NCI-H748 (cell line): ENCODE results near the gene HNRNPF.

ENCODE experiments used
- DNase-seq: peaks from one replicate; lab custom pipeline; 2025; ENCODE audit not compliant: unreplicated experiment; lab: John Stamatoyannopoulos, UW

Gene HNRNPF

DNA sequence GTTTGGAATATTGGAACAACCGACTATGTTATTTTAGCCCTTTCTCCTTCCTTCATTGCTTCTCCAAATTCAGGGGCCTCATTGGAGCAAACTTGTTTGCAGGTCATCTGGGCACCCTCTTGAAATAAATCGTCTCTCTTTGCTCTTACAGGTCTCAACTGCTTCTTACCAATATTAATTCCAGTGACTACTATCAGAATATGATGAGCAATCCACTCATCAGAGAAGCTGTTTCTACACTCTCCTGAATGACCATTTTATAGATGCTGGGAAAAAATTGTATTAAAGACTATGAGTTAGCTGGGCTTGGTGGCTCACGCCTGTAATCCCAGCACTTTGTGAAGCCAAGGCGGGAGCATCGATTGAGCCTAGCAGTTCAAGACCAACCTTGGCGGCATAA lies 12.5 kb upstream of the HNRNPF start:
- DNase-seq, result no peak

DNA sequence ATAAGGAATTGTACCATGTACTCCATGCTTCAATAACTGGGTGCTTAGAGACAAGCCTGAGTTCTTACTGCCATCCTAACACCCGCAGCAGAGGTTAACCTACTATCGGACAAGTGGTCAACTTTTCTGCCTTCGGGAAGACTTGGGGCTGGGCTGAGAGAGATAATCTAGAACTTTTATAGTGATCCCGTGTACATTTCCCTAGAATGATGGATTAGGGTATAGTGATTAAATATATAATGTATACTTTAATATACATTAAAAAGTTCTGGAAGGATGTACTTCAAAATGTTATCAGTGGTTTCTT lies 12.2 kb upstream of the HNRNPF start:
- no peak for DNase-seq

DNA sequence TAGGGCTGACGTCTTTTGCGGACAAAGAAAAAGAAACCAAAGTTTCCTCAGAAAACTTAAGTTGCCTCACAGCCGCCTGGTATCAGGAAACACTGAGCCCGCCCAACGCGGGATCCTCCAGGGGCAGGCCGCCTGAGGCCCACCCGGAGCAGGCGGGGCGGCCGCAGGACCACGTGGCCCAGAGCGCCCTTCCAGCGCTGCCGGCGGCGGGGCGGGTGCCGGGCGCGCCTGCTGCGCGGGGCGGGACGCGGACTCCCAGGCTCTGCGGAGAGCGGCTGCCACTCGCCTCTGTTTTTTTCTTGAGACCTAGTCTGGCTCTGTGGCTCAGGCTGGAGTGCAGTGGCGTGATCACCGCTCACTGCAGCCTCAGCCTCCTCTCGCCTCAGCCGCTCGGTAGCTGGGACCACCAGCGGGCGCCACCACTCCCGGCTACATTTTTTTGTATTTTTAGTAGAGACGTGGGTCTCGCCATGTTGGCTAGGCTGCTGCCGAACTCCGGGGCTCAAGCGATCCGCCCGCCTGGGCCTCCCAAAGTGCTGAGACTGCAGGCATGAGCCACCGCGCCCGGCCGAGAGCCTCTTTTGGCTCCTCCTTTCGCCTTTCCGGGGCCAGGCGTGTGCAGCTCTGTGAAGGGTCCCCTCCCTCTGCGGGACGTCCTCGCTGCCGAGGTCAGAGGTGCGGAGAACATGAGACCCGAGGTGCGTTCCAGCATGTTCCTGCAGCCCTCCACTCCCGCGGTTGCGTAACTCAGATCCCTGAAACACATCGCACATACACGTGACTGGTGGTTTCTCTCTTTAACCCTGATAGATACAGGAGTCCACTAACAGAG lies 11.6 kb upstream of the HNRNPF start:
- peak; percentile 75 for DNase-seq

DNA sequence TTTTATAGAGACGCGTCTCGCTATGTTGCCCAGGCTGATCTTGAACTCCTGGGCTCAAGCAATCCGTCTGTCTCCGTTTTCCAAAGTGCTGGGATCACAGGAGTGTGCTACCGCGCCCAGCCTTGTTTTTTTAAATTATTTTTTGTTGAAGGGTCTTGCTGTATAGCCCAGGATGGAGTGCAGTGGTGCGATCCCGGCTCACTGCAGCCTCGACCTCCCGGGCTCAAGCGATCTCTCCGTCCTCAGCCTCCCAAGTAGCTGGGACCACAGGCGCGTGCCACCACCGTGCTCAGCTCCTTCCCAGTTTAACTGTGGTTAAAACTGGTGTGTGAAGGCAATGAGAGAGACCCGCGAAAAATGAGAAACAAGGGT lies 11.0 kb upstream of the HNRNPF start:
- no peak for DNase-seq

DNA sequence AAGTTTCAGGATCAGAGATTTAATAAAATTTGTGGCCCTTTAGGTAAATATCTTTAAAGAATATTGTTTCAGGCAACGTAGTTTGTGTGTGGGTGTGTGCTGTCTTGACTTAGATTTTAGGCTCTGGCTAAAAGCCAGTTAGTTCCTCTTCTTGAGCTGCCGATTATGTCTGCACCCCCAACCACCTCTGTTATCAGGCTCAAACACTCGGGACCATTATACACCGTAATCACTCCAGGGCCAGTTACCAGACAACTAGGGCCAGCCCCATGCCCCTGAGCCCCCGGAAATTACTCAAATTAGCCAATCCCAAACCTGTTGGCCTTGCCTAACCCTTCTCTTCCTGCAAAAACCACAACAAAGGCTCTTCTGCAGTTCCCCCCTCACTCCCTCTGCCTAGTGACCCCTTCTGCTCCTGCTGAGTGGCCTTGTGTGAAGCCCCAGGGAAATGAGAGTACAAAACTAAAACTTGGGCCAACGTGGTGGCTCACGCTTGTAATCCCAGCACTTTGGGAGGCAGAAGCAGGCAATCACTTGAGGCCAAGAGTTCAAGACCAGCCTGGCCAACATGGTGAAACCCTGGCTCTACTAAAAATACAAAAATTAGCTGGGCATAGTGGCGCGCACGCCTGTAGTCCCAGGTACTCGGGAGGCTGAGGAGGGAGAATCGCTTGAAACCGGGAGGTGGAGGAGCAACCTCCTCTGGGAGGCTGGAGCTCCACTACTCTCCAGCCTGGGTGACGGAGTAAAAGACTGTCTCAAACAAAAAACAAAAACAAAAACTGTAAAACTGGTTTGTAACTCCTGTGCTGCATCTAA lies 9.2 kb upstream of the HNRNPF start:
- no peak for DNase-seq

DNA sequence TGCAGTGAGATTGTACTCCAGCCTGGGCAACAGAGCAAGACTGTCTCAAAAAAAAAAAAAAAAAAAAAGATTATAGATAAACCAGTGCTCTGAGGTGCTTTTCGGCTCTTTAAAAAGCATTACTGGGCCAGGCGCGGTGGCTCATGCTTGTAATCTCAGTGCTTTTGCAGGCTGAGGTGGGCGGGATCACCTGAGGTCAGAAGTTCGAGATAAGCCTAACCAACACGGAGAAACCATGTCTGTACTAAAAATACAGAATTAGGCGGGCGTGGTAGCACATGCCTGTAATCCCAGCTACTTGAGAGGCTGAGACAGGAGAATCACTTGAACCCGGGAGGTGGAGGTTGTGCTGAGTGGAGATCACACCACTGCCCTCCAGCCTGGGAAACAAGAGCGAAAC lies 6.6 kb upstream of the HNRNPF start:
- DNase-seq, result no peak

DNA sequence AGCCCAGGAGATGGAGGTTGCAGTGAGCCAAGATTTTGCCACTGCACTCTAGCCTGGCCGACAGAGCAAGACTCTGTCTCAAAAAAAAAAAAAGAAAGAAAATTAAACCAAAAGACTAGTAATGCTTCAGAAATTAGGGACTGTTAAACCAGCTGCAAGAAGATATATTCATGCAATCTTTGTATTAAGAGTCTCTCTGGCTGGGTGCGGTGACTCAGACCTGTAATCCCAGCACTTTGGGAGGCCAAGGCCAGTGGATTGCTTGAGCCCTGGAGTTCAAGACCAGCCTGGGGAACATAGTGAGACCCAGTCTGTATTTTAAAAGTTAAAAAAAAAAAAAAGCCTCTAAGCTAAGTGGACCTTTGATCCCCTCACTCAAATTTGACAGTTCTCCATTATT lies 2.5 kb upstream of the HNRNPF start:
- no peak for DNase-seq

DNA sequence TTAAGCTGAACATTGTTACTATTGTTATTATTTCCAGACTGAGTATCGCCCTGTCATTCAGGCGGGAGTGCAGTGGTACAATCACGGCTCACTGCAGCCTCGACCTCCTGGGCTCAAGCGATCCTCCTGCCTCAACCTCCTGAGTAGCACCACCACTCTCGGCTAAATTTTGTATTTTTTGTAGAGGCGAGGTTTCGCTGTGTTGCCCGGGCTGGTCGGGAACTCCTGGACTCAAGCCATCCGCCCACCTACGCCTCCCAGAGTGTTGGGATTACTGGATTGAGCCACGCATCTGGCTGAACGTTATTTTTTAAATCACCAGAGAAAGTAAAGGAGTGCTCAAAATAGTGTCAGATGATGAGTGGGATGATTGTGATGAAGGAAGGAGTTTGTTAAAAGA lies 1.4 kb upstream of the HNRNPF start:
- no peak for DNase-seq

DNA sequence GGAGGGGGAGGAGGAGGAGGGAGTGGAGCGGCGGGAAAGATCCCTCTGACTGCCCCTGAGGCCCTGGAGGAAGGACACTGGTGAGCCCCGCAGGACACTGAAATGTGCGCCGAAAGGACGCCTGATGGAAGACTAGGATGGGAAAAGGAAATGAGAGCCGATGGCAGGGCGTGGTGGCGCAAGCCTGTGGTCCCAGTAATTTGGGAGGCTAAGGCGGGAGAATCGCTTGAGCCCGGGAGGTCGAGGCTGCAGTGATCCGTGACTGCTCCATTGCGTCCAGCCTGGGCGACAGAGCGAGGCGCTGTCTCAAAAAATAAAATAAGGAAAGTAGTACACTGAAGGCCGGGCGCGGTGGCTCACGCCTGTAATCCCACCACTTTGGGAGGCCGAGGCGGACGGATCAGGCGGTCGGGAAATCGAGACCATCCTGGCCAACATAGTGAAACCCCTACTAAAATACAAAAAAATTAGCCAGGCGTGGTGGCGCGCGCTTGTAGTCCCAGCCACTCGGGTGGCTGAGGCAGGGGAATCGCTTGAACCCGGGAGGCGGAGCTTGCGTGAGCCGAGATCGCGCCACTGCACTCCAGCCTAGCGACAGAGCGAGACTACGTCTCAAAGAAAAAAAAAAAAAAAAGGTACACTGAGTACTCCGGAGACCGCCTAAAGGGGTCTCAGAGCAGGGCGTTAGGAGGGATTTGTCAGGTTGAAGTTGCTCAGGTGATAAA lies 561 bp upstream of the HNRNPF start:
- DNase-seq, result peak; percentile 32

DNA sequence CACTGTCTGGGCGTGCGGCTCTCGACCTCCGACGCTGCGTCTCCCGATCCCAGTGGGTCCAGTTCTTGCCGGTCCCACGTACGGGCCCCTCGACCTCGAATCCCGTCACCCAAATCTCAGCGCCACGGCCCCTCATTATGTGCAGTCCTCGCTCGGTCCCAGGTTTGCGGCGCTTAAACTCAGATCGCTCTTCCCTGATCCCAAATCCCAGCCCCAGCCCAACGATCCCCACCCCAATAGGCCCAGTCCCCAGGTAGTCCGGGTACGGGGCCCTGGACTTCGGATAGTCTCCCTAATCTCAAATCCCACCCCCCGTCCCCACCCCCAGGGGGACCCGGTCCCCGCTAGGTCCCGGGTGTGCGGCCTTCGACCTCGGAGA lies 666 bp downstream of the HNRNPF start:
- DNase-seq, result no peak

DNA sequence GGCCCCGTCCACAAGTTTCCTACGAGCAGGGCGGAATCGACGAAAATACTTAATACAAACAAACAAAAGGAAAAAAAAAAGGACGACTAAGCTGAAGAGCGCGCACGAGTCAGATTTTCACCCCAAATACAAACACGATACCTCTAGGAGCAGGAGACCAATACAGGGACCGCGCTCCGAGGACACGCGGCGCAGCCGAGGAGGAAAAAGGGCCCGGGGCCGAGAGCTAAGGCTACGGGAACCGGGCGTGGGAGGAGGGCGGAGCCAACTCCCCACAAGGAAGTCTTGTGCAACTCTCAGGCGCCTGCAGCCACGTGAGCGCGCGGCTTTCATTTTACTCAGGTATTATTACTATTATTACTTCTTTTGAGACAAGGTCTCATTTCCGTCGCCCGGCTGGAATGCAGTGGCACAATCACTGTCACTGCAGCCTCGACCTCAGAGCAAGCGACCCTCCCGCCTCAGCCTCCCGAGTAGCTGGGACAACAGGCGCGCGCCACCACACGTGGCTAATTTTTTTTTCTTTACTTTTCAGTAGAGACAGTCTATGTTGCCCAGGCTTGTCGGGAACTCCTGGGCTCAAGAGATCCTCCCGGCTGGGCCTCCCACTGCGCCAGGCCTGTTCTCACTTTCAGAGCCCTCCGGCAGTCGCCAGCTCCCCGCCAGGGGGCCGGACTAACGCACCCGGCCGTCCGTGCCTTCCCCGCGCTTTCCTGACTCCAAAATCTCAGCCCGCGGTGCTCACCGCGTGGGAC lies 1.2 kb downstream of the HNRNPF start:
- peak; percentile 86 for DNase-seq

DNA sequence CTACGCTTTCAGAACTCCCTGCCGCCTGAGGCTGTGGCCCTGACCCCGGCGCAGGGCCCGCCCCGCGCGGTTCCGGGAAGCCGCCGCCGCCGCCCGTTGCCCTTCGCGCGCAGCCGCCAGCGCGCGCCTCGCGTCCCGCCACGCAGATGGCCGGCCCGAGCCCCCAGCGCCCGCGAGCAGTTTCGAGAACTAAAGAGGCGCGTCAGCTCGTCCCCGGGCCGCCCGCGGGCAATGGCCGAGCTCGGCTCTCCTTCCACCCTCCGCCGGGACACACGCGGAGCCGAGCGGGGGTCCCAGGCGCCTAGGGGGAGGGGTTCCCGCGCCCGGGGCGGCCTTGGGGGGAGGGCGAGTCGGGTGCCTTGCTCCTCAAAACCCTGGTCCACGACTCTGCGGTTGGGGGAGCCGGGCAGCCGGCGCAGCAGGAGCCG lies 1.8 kb downstream of the HNRNPF start:
- DNase-seq, result peak; percentile 67

DNA sequence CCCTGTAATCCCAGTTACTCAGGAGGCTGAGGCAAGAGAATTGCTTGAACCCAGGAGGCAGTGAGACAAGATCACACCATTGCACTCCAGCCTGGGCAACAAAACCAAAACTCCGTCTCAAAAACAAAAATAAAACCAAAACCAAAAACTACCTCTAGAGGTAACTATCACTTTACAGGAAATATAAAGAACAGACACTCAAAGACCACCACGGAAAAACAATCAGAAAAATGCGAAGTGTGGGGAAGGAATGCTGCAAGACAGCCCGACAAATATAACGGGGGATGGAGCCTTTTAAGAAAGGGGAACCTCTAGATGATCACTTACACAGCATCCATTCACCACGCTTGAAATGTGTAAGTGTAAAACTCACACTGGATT lies 4.3 kb downstream of the HNRNPF start:
- no peak for DNase-seq

DNA sequence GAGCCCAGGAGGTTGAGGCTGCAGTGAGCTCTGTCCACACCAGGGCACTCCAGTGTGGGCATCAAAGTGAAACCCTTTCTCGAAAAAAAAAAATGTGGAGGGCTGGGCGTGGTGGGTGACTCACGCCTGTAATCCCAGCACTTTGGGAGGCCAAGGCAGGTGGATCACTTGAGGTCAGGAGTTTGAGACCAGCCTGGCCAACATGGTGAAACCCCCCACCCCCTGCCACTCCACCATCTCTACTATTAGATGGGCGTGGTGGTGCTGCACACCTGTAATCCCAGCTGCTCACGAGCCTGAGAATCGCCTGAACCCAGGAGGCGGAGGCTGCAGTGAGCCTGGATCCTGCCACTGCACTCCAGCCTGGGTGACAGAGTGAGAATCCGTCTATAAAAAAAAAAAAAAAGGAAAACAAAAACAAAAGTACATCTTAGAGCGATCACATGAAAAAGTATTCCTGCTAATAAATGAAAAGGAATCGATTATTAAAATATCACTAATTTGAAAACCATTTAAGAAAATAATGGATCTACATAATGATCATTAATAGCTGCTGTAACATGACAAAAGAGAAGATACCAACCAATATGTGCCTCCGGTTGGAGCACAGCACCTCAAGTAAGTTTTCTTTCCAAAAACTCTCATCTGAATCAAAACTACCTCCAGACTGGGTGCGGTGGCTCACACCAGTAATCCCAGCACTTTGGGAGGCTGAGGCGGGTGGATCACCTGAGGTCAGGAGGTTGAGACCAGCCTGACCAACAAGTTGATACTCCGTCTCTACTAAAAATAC lies 4.9 kb downstream of the HNRNPF start:
- DNase-seq, result no peak

DNA sequence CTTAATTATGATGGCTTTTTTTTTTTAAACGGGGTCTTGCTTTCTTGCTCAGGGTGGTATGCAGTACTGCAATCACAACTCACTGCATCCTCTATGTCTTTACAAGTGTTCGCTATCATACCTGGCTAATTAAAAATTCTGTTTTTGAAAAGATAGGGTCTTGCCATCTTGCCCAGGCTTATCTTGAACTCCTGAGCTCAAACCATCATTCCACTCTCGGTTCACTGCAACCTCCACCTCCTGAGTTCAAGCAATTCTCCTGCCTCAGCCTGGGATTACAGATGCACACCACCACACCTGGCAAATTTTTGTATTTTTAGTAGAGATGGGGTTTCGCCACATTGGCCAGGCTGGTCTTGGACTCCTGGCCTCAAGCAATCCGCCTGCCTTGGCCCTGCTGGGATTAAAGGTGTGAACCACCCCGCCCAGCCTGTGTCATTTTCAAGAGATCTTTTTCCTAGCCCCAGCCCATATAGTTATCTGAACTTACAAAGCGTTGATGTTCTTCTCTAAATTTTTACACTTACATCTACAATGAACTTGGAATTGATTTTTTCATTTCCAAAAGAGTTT lies 6.0 kb downstream of the HNRNPF start:
- DNase-seq, result no peak

DNA sequence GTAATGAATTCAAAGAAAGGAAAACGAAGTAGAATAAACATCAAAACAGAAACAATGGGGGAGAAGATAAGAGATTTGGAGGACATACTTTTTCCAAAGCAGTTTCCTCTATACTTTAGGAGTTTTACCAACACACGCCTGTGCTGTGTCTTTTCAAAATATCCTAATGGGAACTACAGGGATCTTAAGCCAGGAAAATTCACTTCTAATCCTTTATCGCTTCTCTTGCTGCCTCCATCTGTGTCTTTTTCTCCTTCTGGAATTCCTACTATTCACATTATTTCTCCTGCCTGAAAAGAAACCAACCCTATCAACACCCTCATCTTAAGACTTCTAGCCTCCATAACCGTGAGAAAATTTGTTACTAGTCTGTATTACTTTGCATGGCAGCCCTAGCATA lies 6.8 kb downstream of the HNRNPF start:
- DNase-seq, result no peak

DNA sequence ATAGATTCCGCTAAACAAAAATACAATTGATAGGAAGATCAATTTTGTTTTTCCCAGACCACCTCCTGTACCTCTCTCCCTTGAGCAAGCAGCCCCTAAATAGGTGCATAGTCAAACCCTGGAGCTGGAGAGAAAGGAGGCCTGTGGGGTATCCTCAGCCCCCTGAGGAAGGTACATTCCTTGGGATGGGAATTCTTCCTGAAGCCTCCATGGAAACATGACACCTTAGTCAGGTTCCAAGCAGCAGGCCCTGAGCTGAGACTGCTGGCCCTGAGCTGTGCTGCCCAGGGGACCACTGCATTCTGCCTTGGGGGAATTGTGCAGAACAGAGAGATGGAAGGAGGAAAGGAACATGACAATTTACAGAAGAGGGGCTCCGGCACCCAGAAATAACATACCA lies 7.4 kb downstream of the HNRNPF start:
- DNase-seq, result no peak

DNA sequence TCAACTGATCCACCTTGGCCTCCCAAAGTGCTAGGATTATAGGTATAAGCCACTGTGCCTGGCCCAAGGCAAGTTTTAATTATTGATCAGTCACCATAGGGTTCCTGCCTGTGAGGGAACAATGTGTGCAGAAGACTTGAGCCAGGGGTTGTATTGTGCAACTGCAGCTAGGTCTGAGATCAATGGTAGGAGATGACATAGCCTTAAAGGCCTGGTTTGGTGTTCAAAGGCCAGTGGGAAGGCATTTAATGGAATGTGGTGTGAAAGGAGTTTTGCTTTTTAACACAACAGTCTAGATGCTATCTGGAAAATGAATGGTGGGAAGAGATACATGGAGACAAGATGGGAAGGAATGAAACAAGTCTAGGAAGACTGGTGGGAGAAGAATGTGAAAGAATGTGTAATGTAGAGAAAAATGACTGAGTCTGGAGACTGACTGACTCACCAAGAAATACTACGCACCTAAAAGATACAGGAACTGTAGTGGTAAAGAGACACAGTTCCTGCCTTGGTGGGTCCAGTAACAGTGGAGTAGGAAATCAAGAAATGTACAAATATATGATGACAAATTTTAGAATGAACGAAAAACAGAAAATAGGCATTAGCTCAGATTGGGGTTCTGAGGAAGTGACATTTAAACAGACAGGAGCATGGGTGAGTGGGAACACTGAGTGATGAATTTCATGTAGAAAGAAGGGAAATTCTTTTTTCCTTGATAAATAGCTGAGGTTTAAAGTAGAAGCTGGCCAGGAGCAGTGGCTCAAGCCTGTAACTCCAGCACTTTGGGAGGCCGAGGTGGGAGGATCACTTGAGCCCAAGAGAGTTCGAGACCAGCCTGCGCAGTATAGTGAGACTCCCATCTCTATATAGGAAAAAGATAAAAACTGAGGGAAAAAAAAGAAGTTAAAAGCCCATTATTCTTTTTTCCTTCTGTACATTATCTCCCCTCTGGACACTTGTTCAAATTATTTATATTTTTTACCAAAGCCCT lies 9.4 kb downstream of the HNRNPF start:
- no peak for DNase-seq

DNA sequence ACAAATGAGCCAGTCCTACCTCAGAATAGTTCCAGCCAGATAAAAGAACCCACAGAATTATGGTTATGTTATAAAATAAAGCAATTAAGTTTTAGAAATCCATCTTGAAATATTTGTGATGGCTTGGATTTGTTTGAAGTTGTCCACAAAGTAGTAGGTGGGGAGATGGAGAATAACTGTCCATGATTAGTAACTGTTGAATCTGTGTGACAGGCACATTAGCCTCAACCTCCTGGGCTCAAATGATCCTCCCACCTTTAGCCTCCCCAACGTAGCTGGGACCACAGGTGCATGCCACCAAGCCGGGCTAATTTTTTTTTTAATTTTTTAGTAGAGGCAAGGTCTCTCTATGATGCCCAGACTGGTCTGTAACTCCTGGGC lies 10.1 kb downstream of the HNRNPF start:
- no peak for DNase-seq
